Kidney (tissue), 14 donors: Measurements from ENCODE around the gene RBM12. TPM values are rescaled to one million over a fixed set of nuclear protein-coding genes. Genes with fewer than 3 reads are reported as not detected.
"Not testable (repeated sequence)": the region's sequence is repeated elsewhere in the genome, so short reads cannot be mapped to it uniquely, and the experiment has no call there.

Source experiments
- DNase-seq, 5 donors: peaks; one replicate each; pipeline ENCODE4 v3.0.0-alpha.2; 2013 to 2020
- FAIRE-seq: peaks from 2 replicates; lab custom pipeline; 2012; peaks lifted over from hg19 to GRCh38; lab: Jason Lieb, UNC
- H3K27ac ChIP-seq, 2 donors: one replicate each; pipeline ENCODE4 v1.7.0; 2013; ENCODE audit warnings: low read depth in 2 of 2, low read length in 2 of 2, inconsistent platforms in 1 of 2
- H3K27me3 ChIP-seq: one replicate; pipeline ENCODE4 v1.7.1; 2013; ENCODE audit warnings: low read length, inconsistent platforms; ENCODE audit not compliant: control insufficient read depth, insufficient read depth
- H3K36me3 ChIP-seq, 3 donors: one replicate each; pipeline versions ENCODE4 v1.7.0 to v1.7.1; 2013; ENCODE audit warnings: low read length in 3 of 3, control low read depth in 1 of 3, inconsistent platforms in 1 of 3; ENCODE audit not compliant: insufficient read depth in 3 of 3, control insufficient read depth in 2 of 3
- H3K4me1 ChIP-seq, 3 donors: one replicate each; pipeline versions ENCODE4 v1.7.0 to v1.7.1; 2013; ENCODE audit warnings: low read length in 3 of 3, inconsistent platforms in 1 of 3, low read depth in 1 of 3; ENCODE audit not compliant: control insufficient read depth in 2 of 3, insufficient read depth in 2 of 3
- H3K4me3 ChIP-seq, 3 donors: one replicate each; pipeline versions ENCODE4 v1.7.0 to v1.8.1; 2013; ENCODE audit warnings: low read length in 3 of 3, control low read depth in 1 of 3, inconsistent platforms in 1 of 3
- H3K9ac ChIP-seq, 3 donors: one replicate each; pipeline versions ENCODE4 v1.7.0 to v1.7.1; 2013; ENCODE audit warnings: low read length in 3 of 3, control low read depth in 1 of 3, inconsistent platforms in 1 of 3
- H3K9me3 ChIP-seq, 3 donors: one replicate each; pipeline versions ENCODE4 v1.7.0 to v1.7.1; 2013; ENCODE audit warnings: low read length in 3 of 3, control low read depth in 1 of 3, inconsistent platforms in 1 of 3; ENCODE audit not compliant: control insufficient read depth in 2 of 3, insufficient read depth in 1 of 3
- intact Hi-C: fragments of 100-400 bp; cut with DNase I; formaldehyde crosslinking; loops from one replicate; pipeline ENCODE4 v1.11.1; 2022
- polyA plus RNA-seq: library from polyadenylated mRNA; stranded (reverse); fragments of 350-450 nt; fragmentation: Illumina TruSeq; extraction: RNeasy Lipid Tissue Mini Kit (QIAGEN cat#74804); gene quantifications from one replicate; pipeline ENCODE4 v1.2.3, GENCODE V29; 2014; ENCODE audit warnings: low read depth, low replicate concordance; ENCODE audit not compliant: insufficient read depth
- total RNA-seq: library from RNA; stranded (reverse); fragmentation: NEBNext Ultra II Directional; extraction: Animal tissue kit (Norgen Biotek cat#: 25700); gene quantifications from one replicate; pipeline ENCODE4 v1.2.1, GENCODE V29; 2021
- TF ChIP-seq, protein P1 (sequence below): IDR thresholded peaks from 3 replicates; pipeline ENCODE4 v1.5.1; 2012; ENCODE audit warnings: mild to moderate bottlenecking, moderate library complexity, borderline replicate concordance; ENCODE audit not compliant: insufficient read depth; ENCODE audit errors: extremely low read depth
- donor health status: control.
- donor health status: control.
- donor health status: control.
- donor health status: control.
- donor health status: control.
- donor health status: DM: yes; HTN: yes; CAD: no.
- donor health status: Normal renal cell carcinoma (clear cell type).

The RBM12 gene
- total and polyA plus RNA-seq, 2 donors from 2014 or later: 11.1 to 101 TPM

DNA sequence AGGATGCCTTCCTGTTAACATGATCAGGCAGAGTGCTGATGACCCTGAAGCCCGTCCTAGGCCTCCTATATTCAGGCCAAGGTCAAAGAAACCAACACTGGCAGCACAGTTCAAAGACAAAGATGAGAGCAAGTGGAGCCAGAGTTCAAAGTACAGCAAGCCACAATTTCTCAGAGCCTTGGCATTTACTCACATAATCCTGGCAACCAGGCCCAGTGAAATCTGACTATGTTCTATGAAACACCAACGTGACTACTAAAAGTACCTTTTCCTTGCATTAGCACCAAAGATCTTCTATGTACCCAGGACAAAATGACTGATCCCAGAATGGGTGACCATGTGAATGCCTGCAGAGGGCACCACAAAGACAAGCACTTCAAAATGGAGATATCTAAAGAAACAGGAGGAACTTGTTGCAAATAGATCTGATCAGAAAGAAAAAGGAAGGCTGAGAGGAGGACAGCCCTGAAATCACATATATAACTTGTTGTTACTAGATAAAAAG is 30.6 kb upstream of the RBM12 start:
- intact Hi-C loops: no loop called here
- DNase-seq: no peak
- no peak overlapping the region for H3K27ac ChIP-seq
- H3K9ac ChIP-seq: no peak overlapping the region
- H3K27me3 ChIP-seq: no peaks in the 10 kb centered on the region
- H3K4me3 ChIP-seq: no peak overlapping the region
- peaks cover 0 to 11% (median 6%) of the 10 kb centered on the region in 3 donors for H3K36me3 ChIP-seq
- H3K4me1 ChIP-seq: peaks cover 2 to 16% (median 14%) of the 10 kb centered on the region in 3 donors
- TF ChIP-seq, protein P1, sequence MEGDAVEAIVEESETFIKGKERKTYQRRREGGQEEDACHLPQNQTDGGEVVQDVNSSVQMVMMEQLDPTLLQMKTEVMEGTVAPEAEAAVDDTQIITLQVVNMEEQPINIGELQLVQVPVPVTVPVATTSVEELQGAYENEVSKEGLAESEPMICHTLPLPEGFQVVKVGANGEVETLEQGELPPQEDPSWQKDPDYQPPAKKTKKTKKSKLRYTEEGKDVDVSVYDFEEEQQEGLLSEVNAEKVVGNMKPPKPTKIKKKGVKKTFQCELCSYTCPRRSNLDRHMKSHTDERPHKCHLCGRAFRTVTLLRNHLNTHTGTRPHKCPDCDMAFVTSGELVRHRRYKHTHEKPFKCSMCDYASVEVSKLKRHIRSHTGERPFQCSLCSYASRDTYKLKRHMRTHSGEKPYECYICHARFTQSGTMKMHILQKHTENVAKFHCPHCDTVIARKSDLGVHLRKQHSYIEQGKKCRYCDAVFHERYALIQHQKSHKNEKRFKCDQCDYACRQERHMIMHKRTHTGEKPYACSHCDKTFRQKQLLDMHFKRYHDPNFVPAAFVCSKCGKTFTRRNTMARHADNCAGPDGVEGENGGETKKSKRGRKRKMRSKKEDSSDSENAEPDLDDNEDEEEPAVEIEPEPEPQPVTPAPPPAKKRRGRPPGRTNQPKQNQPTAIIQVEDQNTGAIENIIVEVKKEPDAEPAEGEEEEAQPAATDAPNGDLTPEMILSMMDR: no peak
- no peaks in the 10 kb centered on the region for H3K9me3 ChIP-seq
- FAIRE-seq: no peak

DNA sequence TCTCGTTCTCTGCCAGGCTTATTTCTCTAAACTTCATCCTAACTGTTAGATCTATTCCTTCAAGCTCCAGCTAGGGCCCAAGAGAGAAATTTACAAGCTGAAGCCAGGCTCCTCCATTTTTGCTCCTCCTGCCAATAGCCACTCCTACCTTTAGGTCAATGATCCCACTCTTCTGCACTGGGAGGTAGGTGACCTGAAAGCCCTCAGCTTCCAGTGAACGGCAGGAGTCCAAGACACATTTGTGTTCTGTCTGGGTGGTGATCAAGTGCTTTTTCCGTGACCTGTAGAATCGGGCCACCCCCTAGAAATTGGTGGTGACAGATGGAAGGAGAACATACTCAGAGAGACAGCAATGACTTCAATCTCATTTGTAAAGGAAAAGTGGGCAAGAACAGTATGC is 25.6 kb upstream of the RBM12 start:
- Histone ChIP-seq H3K4me1 (no peaks in the 10 kb centered on the region), H3K9me3 (no peaks in the 10 kb centered on the region), H3K27ac (no peak overlapping the region), H3K4me3 (no peak overlapping the region), H3K27me3 (no peaks in the 10 kb centered on the region), H3K9ac (no peak overlapping the region), H3K36me3 (peaks cover 0 to 18% (median 17%) of the 10 kb centered on the region in 3 donors)
- intact Hi-C loops: no loop called here
- TF ChIP-seq, protein P1: no peak
- DNase-seq (no peak), FAIRE-seq (no peak)

DNA sequence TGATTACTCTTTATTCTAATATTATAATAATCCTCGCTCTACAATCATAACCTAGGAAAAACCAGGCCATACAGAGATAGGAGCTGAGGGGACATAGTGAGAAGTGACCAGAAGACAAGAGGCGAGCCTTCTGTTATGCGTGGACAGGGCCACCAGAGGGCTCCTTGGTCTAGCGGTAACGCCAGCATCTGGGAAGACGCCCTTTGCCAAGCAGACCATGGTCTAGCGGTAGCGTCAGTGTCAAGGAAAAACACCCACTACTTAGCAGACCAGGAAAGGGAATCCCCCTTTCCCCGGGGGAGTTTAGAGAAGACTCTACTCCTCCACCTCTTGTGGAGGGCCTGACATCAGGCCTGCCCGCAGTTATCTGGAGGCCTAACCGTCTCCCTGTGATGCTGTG is 22.2 kb upstream of the RBM12 start:
- H3K9me3 ChIP-seq, H3K4me1 ChIP-seq, intact Hi-C loops, H3K27me3 ChIP-seq, H3K4me3 ChIP-seq, H3K27ac ChIP-seq, DNase-seq, FAIRE-seq, H3K9ac ChIP-seq: not testable (repeated sequence)
- peaks cover 0 to 14% (median 14%) of the 10 kb centered on the region in 3 donors for H3K36me3 ChIP-seq

DNA sequence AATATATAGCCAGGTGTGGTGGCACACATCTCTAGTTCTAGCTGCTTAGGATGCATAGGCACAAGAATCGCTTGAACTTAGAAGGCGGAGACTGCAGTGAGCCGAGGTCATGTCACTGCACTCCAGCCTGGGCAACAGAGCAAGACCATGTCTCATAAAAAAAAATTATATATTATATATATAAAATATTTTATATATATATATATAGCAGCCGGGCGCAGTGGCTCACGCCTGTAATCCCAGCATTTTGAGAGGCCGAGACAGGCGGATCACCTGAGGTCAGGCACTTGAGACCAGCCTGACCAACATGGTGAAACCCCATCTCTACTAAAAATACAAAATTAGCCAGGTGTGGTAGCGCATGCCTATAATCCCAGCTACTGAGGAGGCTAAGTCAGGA is 20.7 kb upstream of the RBM12 start:
- H3K27ac ChIP-seq, intact Hi-C loops, H3K27me3 ChIP-seq, H3K9me3 ChIP-seq, H3K9ac ChIP-seq, H3K4me1 ChIP-seq, H3K4me3 ChIP-seq, FAIRE-seq, DNase-seq: not testable (repeated sequence)
- peaks cover 0 to 17% (median 15%) of the 10 kb centered on the region in 3 donors for H3K36me3 ChIP-seq
